ENCODE measurements around the gene TMEM259.

- TF ChIP-seq CTCF (IDR thresholded peaks at IDR 0.05; ENCODE audit: insufficient read depth, low read length, poor library complexity, severe bottlenecking), result no peak
- no peak for TF ChIP-seq EZH2phosphoT487 (conservative IDR thresholded peaks at IDR 0.05; ENCODE audit: low read length)
Observed at GRCh38 chr19:1052349-1052975, 31.5 kb upstream of the TMEM259 start.
